Bladder microvascular endothelial cell (primary cell): Measurements from ENCODE around the gene BTG3. TPM values are rescaled to one million over a fixed set of nuclear protein-coding genes. Genes with fewer than 3 reads are reported as not detected.

Experiments
- total RNA-seq: library from RNA; depleted of rRNA; stranded (reverse); fragments of >200 nt; gene quantifications from 2 replicates; pipeline ENCODE4 v1.2.3, GENCODE V29; 2014

The BTG3 gene
- total RNA-seq: 12.5 and 24.1 TPM in 2 replicates

DNA sequence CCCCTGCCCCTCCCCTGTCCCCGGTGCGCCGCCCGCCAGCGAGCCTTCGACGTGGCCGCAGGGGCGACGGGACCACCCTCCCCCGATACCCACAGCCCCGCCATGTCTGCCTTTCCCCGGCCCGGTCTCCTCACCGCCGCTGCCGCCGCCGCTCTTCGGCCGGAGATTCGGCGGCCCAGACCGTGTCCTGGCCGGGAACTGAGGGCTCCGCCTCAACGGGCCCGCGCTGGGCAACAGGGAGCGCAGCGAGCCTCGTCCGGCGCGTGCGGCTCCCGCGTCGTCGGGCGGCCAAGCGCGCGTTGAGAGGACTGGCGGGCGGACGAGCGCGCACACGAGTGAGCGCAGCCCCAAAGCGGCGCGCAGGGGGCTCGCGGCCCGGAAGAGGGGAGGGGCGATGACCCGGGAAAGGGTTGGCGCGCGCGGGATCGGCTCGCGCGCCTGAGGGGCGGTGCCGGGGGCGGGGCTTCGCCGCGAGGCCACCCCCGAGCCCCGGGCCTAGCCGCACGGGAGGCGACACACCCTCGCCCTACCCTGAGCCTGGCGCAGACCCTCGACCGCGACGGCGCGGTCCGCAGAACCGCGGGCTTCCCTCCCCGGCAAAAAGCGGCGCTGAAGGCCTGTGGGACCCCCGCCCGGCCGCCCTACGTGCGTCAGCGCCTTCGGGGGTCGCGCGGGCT, at the start of gene BTG3:
TSS of gene BTG3 (minus strand) at position 337 of the 677 bp plus-strand sequence. CDS start 3,757 bp downstream, outside the sequence.

Other genes starting within 250 kb of the BTG3 start
- 1.3 and 76.5 TPM in 2 replicates for gene CXADR, start 99.9 kb downstream of the BTG3 start, total RNA-seq
- 3.7 and 7.5 TPM in 2 replicates for gene C21orf91, start 206.5 kb upstream of the BTG3 start, total RNA-seq